ENCODE measurements around the gene ATP8A2. TPM values are rescaled to one million over a fixed set of nuclear protein-coding genes. Genes with fewer than 3 reads are reported as not detected.

Gene ATP8A2
- total and polyA plus RNA-seq, 9 of the 15 experiments (the other 6 are each of a cell fraction or from before 2014, with no cell fraction given) = under 0.01 to 0.33 (median 0.06) TPM; not detected in 4

- Histone ChIP-seq H3K27ac (ENCODE audit: extremely low read depth, low read depth, low read length) (no peak overlapping the region), H3K79me2 (ENCODE audit: control insufficient read depth, insufficient read depth, low read length) (no peaks in the 10 kb centered on the region), H2AFZ (ENCODE audit: low read depth, low read length) (no peak overlapping the region), H3K4me1 (replicated peaks in 1 of 2; ENCODE audit: control insufficient read depth in 2 of 2, insufficient read depth in 2 of 2, low read length in 2 of 2) (no peaks in the 10 kb centered on the region; a peak in 1 of 5 replicates), H4K20me1 (replicated peaks; ENCODE audit: control insufficient read depth, insufficient read depth, low read length) (no peaks in the 10 kb centered on the region), H3K36me3 (ENCODE audit: control insufficient read depth, insufficient read depth, low read length) (no peaks in the 10 kb centered on the region), H3K4me2 (ENCODE audit: insufficient read depth, low read length) (no peak overlapping the region), H3K9me1 (ENCODE audit: control insufficient read depth, insufficient read depth, low read length) (no peaks in the 10 kb centered on the region), H3K27me3 (ENCODE audit: control insufficient read depth in 2 of 2, insufficient read depth in 2 of 2, low read length in 2 of 2) (peaks cover 0 to 22% of the 10 kb centered on the region in 2 experiments; a peak in 2 of 5 replicates), H3K9me3 (replicated peaks; ENCODE audit: control insufficient read depth, insufficient read depth, low read depth, low read length) (no peaks in the 10 kb centered on the region), H3K9ac (ENCODE audit: insufficient read depth in 1 of 2, low read depth in 2 of 2, low read length in 2 of 2) (no peak overlapping the region), H3K4me3 (no peak overlapping the region)
- POLR2A ChIA-PET = no interaction called here
- intact Hi-C loops (cut with micrococcal nuclease) (no loop called here), in situ Hi-C loops (cut with MboI) (no loop called here)
- FAIRE-seq (no peak), ATAC-seq (no peak), DNase-seq (ENCODE audit: extremely low read depth in 1 of 4, low spot score in 3 of 4) (no peak)
- 31% methylated on average over 12 of the region's 45 CpGs for WGBS (ENCODE audit: insufficient coverage, low coverage, missing lambda C conversion rate)
- no TSS peak for BruUV-seq (replicated peaks)
- TF ChIP-seq NFIC (IDR thresholded peaks at IDR 0.05) (no peak), CAMTA2 (CRISPR knock-in tag; conservative IDR thresholded peaks at IDR 0.05) (no peak), MYBL2 (IDR thresholded peaks at IDR 0.05; ENCODE audit: low read depth) (no peak), MYBL2 (CRISPR knock-in tag; IDR thresholded peaks at IDR 0.05; ENCODE audit: borderline replicate concordance) (no peak), MAX (CRISPR knock-in tag; IDR thresholded peaks at IDR 0.05) (no peak), ARHGAP35 (IDR thresholded peaks at IDR 0.05; ENCODE audit: partially characterized antibody) (no peak), ZNF551 (CRISPR knock-in tag; IDR thresholded peaks at IDR 0.05) (no peak), ZNF699 (CRISPR knock-in tag; IDR thresholded peaks at IDR 0.05; ENCODE audit: insufficient replicate concordance) (no peak), ZNF398 (CRISPR knock-in tag; IDR thresholded peaks at IDR 0.05) (no peak)
- CTCF ChIA-PET (ENCODE audit: low intra/inter-chr PET ratio) = no interaction called here
Observed at GRCh38 chr13:26051231-26051656, 679.5 kb downstream of the ATP8A2 start.

Measured in K562 (cell line).